Calu3 (cell line): Measurements from ENCODE around the gene PAXX. TPM values are rescaled to one million over a fixed set of nuclear protein-coding genes. Genes with fewer than 3 reads are reported as not detected.

Experiments
- BruUV-seq: library from RNA; stranded (reverse); fragments of 400-500 nt; replicated peaks from 2 replicates; lab custom pipeline; 2021; lab: Mats Ljungman, UMichigan
- CTCF ChIA-PET: fragments of 300-600 bp; sonication (Branson Sonifier 250); formaldehyde crosslinking; loops from one replicate; lab custom pipeline; 2022; ENCODE audit warnings: antibody characterized with exemption; lab: Charles Lee
- DNase-seq: peaks from one replicate; pipeline ENCODE4 v3.0.0; 2022
- H3K27ac Mint-ChIP-seq: one replicate; pipeline ENCODE4 v1.8.0; 2022; ENCODE audit warnings: mixed read lengths; ENCODE audit not compliant: unreplicated experiment
- H3K27me3 Mint-ChIP-seq: one replicate; pipeline ENCODE4 v1.8.0; 2022; ENCODE audit warnings: mixed read lengths; ENCODE audit not compliant: unreplicated experiment
- H3K36me3 Mint-ChIP-seq: one replicate; pipeline ENCODE4 v1.8.0; 2022; ENCODE audit warnings: mild to moderate bottlenecking, moderate library complexity, mixed read lengths; ENCODE audit not compliant: insufficient read depth, unreplicated experiment
- H3K4me1 Mint-ChIP-seq: one replicate; pipeline ENCODE4 v1.8.0; 2022; ENCODE audit warnings: mild to moderate bottlenecking, low read depth, mixed read lengths; ENCODE audit not compliant: unreplicated experiment
- H3K4me3 Mint-ChIP-seq: one replicate; pipeline ENCODE4 v1.8.0; 2022; ENCODE audit warnings: mild to moderate bottlenecking, low read depth, moderate library complexity, mixed read lengths; ENCODE audit not compliant: unreplicated experiment
- H3K9me3 Mint-ChIP-seq: one replicate; pipeline ENCODE4 v1.8.0; 2022; ENCODE audit warnings: low read depth, mixed read lengths; ENCODE audit not compliant: unreplicated experiment
- CTCF ChIP-seq: fragments of 200-600 bp; IDR thresholded peaks from one replicate; pipeline ENCODE4 v1.8.0; 2022; ENCODE audit warnings: antibody characterized with exemption; ENCODE audit not compliant: unreplicated experiment
- intact Hi-C: fragments of 100-400 bp; cut with micrococcal nuclease; formaldehyde crosslinking; loops from one replicate; pipeline ENCODE4 v1.10.0; 2022; ENCODE audit not compliant: unreplicated experiment
- total RNA-seq: library from RNA; stranded (reverse); gene quantifications from 2 replicates; pipeline ENCODE4 v1.2.3, GENCODE V29; 2022

Gene PAXX
- total RNA-seq, 1 experiment from 2014 or later, result 43.7 TPM

GRCh38 chr9:137026384-137026783, 34.2 kb downstream of the PAXX start:
- Mint-ChIP-seq H3K36me3 (peaks cover 31% of the 10 kb centered on the region), H3K27me3 (no peaks in the 10 kb centered on the region), H3K9me3 (no peaks in the 10 kb centered on the region), H3K27ac (no peak overlapping the region), H3K4me3 (no peak overlapping the region), H3K4me1 (no peaks in the 10 kb centered on the region)
- no TSS peak for BruUV-seq
- no peak for TF ChIP-seq CTCF
- CTCF ChIA-PET, result no interaction called here
- intact Hi-C loops, result no loop called here
- no peak for DNase-seq

GRCh38 chr9:137026828-137027227, 34.6 kb downstream of the PAXX start:
- peaks cover 27% of the 10 kb centered on the region for H3K36me3 Mint-ChIP-seq
- no peaks in the 10 kb centered on the region for H3K27me3 Mint-ChIP-seq
- intact Hi-C loops, result no loop called here
- CTCF ChIA-PET, result no interaction called here
- BruUV-seq, result no TSS peak
- H3K27ac Mint-ChIP-seq, result peak overlapping the region; percentile 27
- no peak for DNase-seq
- H3K4me1 Mint-ChIP-seq, result no peaks in the 10 kb centered on the region
- TF ChIP-seq CTCF, result no peak
- no peaks in the 10 kb centered on the region for H3K9me3 Mint-ChIP-seq
- H3K4me3 Mint-ChIP-seq, result peak overlapping the region; percentile 69

- no peaks in the 10 kb centered on the region for H3K4me1 Mint-ChIP-seq
- H3K27ac Mint-ChIP-seq, result peak within 1 kb of the TSS; percentile 27
- no TSS peak for BruUV-seq
- CTCF ChIA-PET, result no interaction called here
- DNase-seq, result no peak
- no peak for TF ChIP-seq CTCF
- H3K9me3 Mint-ChIP-seq, result no peaks in the 10 kb centered on the region
- no peaks in the 10 kb centered on the region for H3K27me3 Mint-ChIP-seq
- H3K36me3 Mint-ChIP-seq, result peaks cover 22% of the 10 kb centered on the region
- intact Hi-C loops, result no loop called here
- peak within 1 kb of the TSS; percentile 69 for H3K4me3 Mint-ChIP-seq
Measured at GRCh38 chr9:137027369-137028262, 35.4 kb downstream of the PAXX start, which contains the start of gene ABCA2. Gene ABCA2 (minus strand): TSS chr9:137028237. CDS start chr9:137028140, 97 bp downstream.

- Mint-ChIP-seq H3K4me1 (no peaks in the 10 kb centered on the region), H3K27me3 (no peaks in the 10 kb centered on the region), H3K4me3 (peak overlapping the region; percentile 63), H3K36me3 (peaks cover 22% of the 10 kb centered on the region), H3K27ac (no peak overlapping the region), H3K9me3 (no peaks in the 10 kb centered on the region)
- CTCF ChIA-PET, result interaction anchor here (1.0 to 2.1 kb wide), 7 partner anchors 18 to 127 kb away, joined by 3 to 20 read pairs (median 4); partner anchors contain the start of genes FBXW5 and NPDC1
- peak; percentile 31 for TF ChIP-seq CTCF
- no TSS peak for BruUV-seq
- DNase-seq, result peak; percentile 66
- intact Hi-C loops, result no loop called here
Measured at GRCh38 chr9:137028263-137029057, 36.2 kb downstream of the PAXX start.
